GM12878 (cell line): ENCODE data around the gene PRKG1. TPM values are rescaled to one million over a fixed set of nuclear protein-coding genes. Genes with fewer than 3 reads are reported as not detected.

Experiments
- ATAC-seq: fragments of 200-7000 bp; cut with Tn5 transposase; 3 replicates; pipeline ENCODE4 v1.9.1; 2020; ENCODE audit warnings: mild to moderate bottlenecking, moderate library complexity
- BruUV-seq: library from RNA; stranded (reverse); fragments of 400-500 nt; replicated peaks from 2 replicates; lab custom pipeline; 2021; lab: Mats Ljungman, UMichigan
- CTCF ChIA-PET: fragments of 300-600 bp; sonication (Branson Sonifier 250); formaldehyde crosslinking; extraction: SDS; loops from one replicate; lab custom pipeline; 2021; ENCODE audit warnings: inconsistent platforms; lab: Yijun Ruan, JAX
- POLR2A ChIA-PET: fragments of 350-600 bp; formaldehyde crosslinking; extraction: SDS; loops from one replicate; lab custom pipeline; 2021; ENCODE audit warnings: inconsistent platforms; lab: Charles Lee
- RAD21 ChIA-PET: fragments of 300-600 bp; sonication (Branson Sonifier 250); formaldehyde crosslinking; loops from one replicate; lab custom pipeline; 2023; ENCODE audit warnings: antibody characterized with exemption; ENCODE audit not compliant: unreplicated experiment; lab: Charles Lee
- SMC1A ChIA-PET: fragments of 300-600 bp; sonication (Branson Sonifier 250); formaldehyde crosslinking; loops from one replicate; lab custom pipeline; 2023; ENCODE audit not compliant: unreplicated experiment, uncharacterized antibody; lab: Charles Lee
- DNase-seq: peaks from one replicate; pipeline ENCODE4 v3.0.0-alpha.2; 2011; ENCODE audit warnings: low read depth, low spot score
- FAIRE-seq: peaks from 3 replicates; lab custom pipeline; 2011; peaks lifted over from hg19 to GRCh38; lab: Jason Lieb, UNC
- H2AFZ ChIP-seq: 2 replicates; pipeline ENCODE4 v1.6.0; 2011; ENCODE audit warnings: low read depth, low read length, control low read depth; ENCODE audit not compliant: control insufficient read depth
- H3K27ac ChIP-seq: 2 replicates; pipeline ENCODE4 v1.5.1; 2011; ENCODE audit warnings: control low read depth; ENCODE audit not compliant: control insufficient read depth, insufficient read depth
- H3K27me3 ChIP-seq, 2 experiments: replicated peaks in 1 of 2; 2 replicates each; pipeline versions ENCODE4 v1.6.0 to v1.6.1; 2011; ENCODE audit warnings: low read length in 1 of 2; ENCODE audit not compliant: control insufficient read depth in 2 of 2, insufficient read depth in 2 of 2
- H3K36me3 ChIP-seq, 2 experiments: 2 replicates each; pipeline ENCODE4 v1.5.1; 2011; ENCODE audit warnings: low read length in 1 of 2; ENCODE audit not compliant: control insufficient read depth in 2 of 2, insufficient read depth in 2 of 2
- H3K4me1 ChIP-seq: 2 replicates; pipeline ENCODE4 v1.6.1; 2011; ENCODE audit warnings: mild to moderate bottlenecking, low read length, moderate library complexity, mixed read lengths; ENCODE audit not compliant: control insufficient read depth, insufficient read depth
- H3K4me2 ChIP-seq: 2 replicates; pipeline ENCODE4 v1.6.0; 2011; ENCODE audit warnings: control low read depth; ENCODE audit not compliant: control insufficient read depth, insufficient read depth
- H3K4me3 ChIP-seq: fragments of 200-600 bp; sonication (generic); 2 replicates; pipeline ENCODE4 v1.5.1; 2016
- H3K79me2 ChIP-seq: 2 replicates; pipeline ENCODE4 v1.6.0; 2011; ENCODE audit warnings: low read length; ENCODE audit not compliant: control insufficient read depth, insufficient read depth
- H3K9ac ChIP-seq: 2 replicates; pipeline ENCODE4 v1.8.0; 2011; ENCODE audit warnings: low read length, control low read depth, mixed read lengths; ENCODE audit not compliant: control insufficient read depth, insufficient read depth
- H3K9me3 ChIP-seq: replicated peaks from 3 replicates; pipeline ENCODE4 v1.5.1; 2011; ENCODE audit warnings: mild to moderate bottlenecking, low read length; ENCODE audit not compliant: control insufficient read depth, insufficient read depth
- H4K20me1 ChIP-seq: 2 replicates; pipeline ENCODE4 v1.6.0; 2011; ENCODE audit not compliant: control insufficient read depth, insufficient read depth
- EP300 ChIP-seq, 2 experiments: fragments of 150-350 bp in 1 of 2; IDR thresholded peaks; 2 replicates each; pipeline ENCODE4 v1.6.1; 2011 to 2012; ENCODE audit warnings: low read depth in 2 of 2, low read length in 2 of 2, borderline replicate concordance in 1 of 2, improper control_type of control experiment in 1 of 2, inconsistent platforms in 1 of 2; ENCODE audit not compliant: control insufficient read depth in 1 of 2
- MYB ChIP-seq: fragments of 150-350 bp; IDR thresholded peaks from 2 replicates; pipeline ENCODE4 v1.6.1; 2014; ENCODE audit warnings: mild to moderate bottlenecking, low read depth, low read length, borderline replicate concordance
- POLR2A ChIP-seq: IDR thresholded peaks from 2 replicates; pipeline ENCODE4 v1.6.1; 2011; ENCODE audit warnings: low read depth, mild to moderate bottlenecking, low read length
- POU2F2 ChIP-seq: IDR thresholded peaks from 3 replicates; pipeline ENCODE4 v1.6.1; 2011; ENCODE audit warnings: low read depth, mild to moderate bottlenecking, low read length, borderline replicate concordance
- SMAD5 ChIP-seq: IDR thresholded peaks from 2 replicates; pipeline ENCODE4 v1.6.1; 2016; ENCODE audit warnings: antibody characterized with exemption, low read depth
- WGBS: methylation state at CpG from one replicate; pipeline ENCODE4 v1.1.6; 2016; ENCODE audit warnings: low lambda C conversion rate; ENCODE audit not compliant: insufficient replicate concordance, insufficient coverage; ENCODE audit errors: missing lambda C conversion rate; 5-methylcytosine and 5-hydroxymethylcytosine counted together
- in situ Hi-C: fragments of 300-500 bp; cut with MboI; formaldehyde crosslinking; loops from 9 replicates; pipeline ENCODE4 v1.14.3; 2018; ENCODE audit warnings: mixed read lengths
- intact Hi-C: fragments of 100-400 bp; cut with micrococcal nuclease; formaldehyde crosslinking; loops from one replicate; pipeline ENCODE4 v1.14.2; 2022; ENCODE audit not compliant: unreplicated experiment
- polyA plus RNA-seq, 11 experiments: library from polyadenylated mRNA; depleted of rRNA in 4 of 11; unstranded in 6 of 11; stranded (reverse) in 5 of 11; fragments of >200 nt; fragmentation: Nextera tagmentation in 4 of 11; fragmentation: Illumina TruSeq in 1 of 11; extraction: Ambion mirVana in 4 of 11; extraction: Trizol in 1 of 11; gene quantifications; 1 replicate in 1 of 11; 2 replicates in 10 of 11; pipeline versions ENCODE4 v1.2.1 to v1.2.3, GENCODE V29; 2011 to 2016; ENCODE audit warnings: inconsistent platforms in 2 of 11, missing spikeins in 2 of 11, low read depth in 1 of 11
- total RNA-seq, 4 experiments: library from RNA; depleted of rRNA in 3 of 4; stranded (reverse); fragments of >200 nt in 3 of 4; fragmentation: Illumina TruSeq in 1 of 4; extraction: Trizol in 1 of 4; gene quantifications; 2 replicates each; pipeline versions ENCODE4 v1.2.1 to v1.2.3, GENCODE V29; 2013 to 2021
- TF ChIP-seq, protein P1 (sequence below): fragments of 450-650 bp; IDR thresholded peaks from 2 replicates; pipeline ENCODE4 v1.6.1; 2017; ENCODE audit warnings: mild to moderate bottlenecking, moderate library complexity
- TF ChIP-seq, protein P2 (sequence below): IDR thresholded peaks from 2 replicates; pipeline ENCODE4 v1.6.1; 2012; ENCODE audit warnings: mild to moderate bottlenecking, low read depth, low read length
- TF ChIP-seq, protein P3 (sequence below): IDR thresholded peaks from 2 replicates; pipeline ENCODE4 v1.6.1; 2012; ENCODE audit warnings: improper control_type of control experiment, low read depth, low read length; ENCODE audit not compliant: insufficient replicate concordance

PRKG1 gene
- total and polyA plus RNA-seq, 10 of the 15 experiments (the other 5 are each of a cell fraction or from before 2014, with no cell fraction given) = 0.04 to 0.05 TPM; not detected in 8

DNA sequence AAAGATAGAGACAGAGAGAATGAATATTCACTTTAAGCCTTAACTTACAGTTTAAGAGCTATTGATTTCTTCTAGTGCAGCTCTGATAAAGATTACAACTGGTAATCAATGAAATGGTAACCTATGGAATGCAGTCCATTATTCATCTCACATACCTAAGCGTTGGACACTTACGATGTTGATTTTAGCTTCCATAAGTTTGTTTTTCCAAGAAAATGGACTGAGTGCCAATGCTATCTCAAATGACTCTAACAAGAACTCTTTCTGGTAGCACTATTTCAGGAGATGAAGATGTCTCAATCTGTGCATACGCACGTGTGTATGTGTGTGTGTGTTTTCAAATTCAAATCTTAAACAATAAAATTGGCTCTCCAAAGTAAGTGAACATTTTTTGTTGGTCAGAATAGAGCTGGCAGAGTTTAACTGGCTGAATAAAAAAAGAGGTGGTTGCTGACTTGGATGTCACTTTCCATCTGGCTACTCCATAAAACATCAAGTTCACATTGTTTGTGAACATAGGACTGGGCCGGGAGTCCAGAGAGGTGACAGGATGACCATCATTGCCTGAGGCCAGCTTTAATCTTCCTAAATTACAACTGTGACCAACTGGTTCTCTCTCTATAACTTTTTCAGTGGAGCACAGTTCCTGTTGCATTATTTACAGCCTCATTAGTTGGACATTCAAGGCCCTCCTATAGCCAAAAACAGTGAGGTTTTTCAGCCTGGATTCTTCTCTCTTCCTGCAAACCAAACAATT, 732.0 kb downstream of the PRKG1 start (continued):
- no peak for TF ChIP-seq EP300 (IDR thresholded peaks at IDR 0.05; ENCODE audit: borderline replicate concordance in 1 of 2, control insufficient read depth in 1 of 2, low read depth in 2 of 2, low read length in 2 of 2)
- TF ChIP-seq POLR2A = no peak
- TF ChIP-seq MYB = no peak
- TF ChIP-seq, protein P1, sequence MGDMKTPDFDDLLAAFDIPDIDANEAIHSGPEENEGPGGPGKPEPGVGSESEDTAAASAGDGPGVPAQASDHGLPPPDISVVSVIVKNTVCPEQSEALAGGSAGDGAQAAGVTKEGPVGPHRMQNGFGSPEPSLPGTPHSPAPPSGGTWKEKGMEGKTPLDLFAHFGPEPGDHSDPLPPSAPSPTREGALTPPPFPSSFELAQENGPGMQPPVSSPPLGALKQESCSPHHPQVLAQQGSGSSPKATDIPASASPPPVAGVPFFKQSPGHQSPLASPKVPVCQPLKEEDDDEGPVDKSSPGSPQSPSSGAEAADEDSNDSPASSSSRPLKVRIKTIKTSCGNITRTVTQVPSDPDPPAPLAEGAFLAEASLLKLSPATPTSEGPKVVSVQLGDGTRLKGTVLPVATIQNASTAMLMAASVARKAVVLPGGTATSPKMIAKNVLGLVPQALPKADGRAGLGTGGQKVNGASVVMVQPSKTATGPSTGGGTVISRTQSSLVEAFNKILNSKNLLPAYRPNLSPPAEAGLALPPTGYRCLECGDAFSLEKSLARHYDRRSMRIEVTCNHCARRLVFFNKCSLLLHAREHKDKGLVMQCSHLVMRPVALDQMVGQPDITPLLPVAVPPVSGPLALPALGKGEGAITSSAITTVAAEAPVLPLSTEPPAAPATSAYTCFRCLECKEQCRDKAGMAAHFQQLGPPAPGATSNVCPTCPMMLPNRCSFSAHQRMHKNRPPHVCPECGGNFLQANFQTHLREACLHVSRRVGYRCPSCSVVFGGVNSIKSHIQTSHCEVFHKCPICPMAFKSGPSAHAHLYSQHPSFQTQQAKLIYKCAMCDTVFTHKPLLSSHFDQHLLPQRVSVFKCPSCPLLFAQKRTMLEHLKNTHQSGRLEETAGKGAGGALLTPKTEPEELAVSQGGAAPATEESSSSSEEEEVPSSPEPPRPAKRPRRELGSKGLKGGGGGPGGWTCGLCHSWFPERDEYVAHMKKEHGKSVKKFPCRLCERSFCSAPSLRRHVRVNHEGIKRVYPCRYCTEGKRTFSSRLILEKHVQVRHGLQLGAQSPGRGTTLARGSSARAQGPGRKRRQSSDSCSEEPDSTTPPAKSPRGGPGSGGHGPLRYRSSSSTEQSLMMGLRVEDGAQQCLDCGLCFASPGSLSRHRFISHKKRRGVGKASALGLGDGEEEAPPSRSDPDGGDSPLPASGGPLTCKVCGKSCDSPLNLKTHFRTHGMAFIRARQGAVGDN = no peak

DNA sequence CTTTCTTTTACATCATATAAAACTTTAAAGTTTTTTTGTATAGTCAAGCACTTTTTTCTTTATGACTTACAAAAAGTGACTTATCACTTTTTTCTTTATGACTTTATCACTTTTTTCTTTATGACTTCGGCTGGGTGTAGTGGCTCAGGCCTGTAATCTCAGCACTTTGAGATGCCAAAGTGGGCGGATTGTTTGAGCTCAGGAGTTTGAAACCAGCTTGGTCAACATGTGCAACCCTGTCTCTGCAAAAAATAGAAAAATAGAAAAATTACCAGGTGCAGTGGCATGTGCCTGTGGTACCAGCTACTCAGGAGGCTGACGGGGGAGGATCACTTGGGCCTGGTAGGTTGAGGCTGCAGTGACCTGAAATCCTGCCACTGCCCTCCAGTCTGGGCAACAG, 733.9 kb downstream of the PRKG1 start:
- no peak for DNase-seq
- ATAC-seq = no peak
- RAD21 ChIA-PET = no interaction called here
- in situ Hi-C loops = no loop called here
- H3K36me3 ChIP-seq = no peaks in the 10 kb centered on the region
- intact Hi-C loops = no loop called here
- no peak overlapping the region for H2AFZ ChIP-seq
- CTCF ChIA-PET = no interaction called here
- H3K4me3 ChIP-seq = no peak overlapping the region
- no peaks in the 10 kb centered on the region for H3K27me3 ChIP-seq
- no peak for FAIRE-seq
- H3K79me2 ChIP-seq = no peaks in the 10 kb centered on the region
- no peaks in the 10 kb centered on the region for H3K9me3 ChIP-seq
- no peak overlapping the region for H3K4me2 ChIP-seq
- no peak overlapping the region for H3K27ac ChIP-seq
- no peaks in the 10 kb centered on the region for H3K4me1 ChIP-seq
- POLR2A ChIA-PET = no interaction called here
- 27% methylated on average over 3 of the region's 3 CpGs for WGBS
- H4K20me1 ChIP-seq = no peaks in the 10 kb centered on the region
- no peak overlapping the region for H3K9ac ChIP-seq
- no TSS peak for BruUV-seq
- SMC1A ChIA-PET = no interaction called here
- no peak for TF ChIP-seq POU2F2
- TF ChIP-seq, protein P2, sequence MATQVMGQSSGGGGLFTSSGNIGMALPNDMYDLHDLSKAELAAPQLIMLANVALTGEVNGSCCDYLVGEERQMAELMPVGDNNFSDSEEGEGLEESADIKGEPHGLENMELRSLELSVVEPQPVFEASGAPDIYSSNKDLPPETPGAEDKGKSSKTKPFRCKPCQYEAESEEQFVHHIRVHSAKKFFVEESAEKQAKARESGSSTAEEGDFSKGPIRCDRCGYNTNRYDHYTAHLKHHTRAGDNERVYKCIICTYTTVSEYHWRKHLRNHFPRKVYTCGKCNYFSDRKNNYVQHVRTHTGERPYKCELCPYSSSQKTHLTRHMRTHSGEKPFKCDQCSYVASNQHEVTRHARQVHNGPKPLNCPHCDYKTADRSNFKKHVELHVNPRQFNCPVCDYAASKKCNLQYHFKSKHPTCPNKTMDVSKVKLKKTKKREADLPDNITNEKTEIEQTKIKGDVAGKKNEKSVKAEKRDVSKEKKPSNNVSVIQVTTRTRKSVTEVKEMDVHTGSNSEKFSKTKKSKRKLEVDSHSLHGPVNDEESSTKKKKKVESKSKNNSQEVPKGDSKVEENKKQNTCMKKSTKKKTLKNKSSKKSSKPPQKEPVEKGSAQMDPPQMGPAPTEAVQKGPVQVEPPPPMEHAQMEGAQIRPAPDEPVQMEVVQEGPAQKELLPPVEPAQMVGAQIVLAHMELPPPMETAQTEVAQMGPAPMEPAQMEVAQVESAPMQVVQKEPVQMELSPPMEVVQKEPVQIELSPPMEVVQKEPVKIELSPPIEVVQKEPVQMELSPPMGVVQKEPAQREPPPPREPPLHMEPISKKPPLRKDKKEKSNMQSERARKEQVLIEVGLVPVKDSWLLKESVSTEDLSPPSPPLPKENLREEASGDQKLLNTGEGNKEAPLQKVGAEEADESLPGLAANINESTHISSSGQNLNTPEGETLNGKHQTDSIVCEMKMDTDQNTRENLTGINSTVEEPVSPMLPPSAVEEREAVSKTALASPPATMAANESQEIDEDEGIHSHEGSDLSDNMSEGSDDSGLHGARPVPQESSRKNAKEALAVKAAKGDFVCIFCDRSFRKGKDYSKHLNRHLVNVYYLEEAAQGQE = no peak
- TF ChIP-seq, protein P3, sequence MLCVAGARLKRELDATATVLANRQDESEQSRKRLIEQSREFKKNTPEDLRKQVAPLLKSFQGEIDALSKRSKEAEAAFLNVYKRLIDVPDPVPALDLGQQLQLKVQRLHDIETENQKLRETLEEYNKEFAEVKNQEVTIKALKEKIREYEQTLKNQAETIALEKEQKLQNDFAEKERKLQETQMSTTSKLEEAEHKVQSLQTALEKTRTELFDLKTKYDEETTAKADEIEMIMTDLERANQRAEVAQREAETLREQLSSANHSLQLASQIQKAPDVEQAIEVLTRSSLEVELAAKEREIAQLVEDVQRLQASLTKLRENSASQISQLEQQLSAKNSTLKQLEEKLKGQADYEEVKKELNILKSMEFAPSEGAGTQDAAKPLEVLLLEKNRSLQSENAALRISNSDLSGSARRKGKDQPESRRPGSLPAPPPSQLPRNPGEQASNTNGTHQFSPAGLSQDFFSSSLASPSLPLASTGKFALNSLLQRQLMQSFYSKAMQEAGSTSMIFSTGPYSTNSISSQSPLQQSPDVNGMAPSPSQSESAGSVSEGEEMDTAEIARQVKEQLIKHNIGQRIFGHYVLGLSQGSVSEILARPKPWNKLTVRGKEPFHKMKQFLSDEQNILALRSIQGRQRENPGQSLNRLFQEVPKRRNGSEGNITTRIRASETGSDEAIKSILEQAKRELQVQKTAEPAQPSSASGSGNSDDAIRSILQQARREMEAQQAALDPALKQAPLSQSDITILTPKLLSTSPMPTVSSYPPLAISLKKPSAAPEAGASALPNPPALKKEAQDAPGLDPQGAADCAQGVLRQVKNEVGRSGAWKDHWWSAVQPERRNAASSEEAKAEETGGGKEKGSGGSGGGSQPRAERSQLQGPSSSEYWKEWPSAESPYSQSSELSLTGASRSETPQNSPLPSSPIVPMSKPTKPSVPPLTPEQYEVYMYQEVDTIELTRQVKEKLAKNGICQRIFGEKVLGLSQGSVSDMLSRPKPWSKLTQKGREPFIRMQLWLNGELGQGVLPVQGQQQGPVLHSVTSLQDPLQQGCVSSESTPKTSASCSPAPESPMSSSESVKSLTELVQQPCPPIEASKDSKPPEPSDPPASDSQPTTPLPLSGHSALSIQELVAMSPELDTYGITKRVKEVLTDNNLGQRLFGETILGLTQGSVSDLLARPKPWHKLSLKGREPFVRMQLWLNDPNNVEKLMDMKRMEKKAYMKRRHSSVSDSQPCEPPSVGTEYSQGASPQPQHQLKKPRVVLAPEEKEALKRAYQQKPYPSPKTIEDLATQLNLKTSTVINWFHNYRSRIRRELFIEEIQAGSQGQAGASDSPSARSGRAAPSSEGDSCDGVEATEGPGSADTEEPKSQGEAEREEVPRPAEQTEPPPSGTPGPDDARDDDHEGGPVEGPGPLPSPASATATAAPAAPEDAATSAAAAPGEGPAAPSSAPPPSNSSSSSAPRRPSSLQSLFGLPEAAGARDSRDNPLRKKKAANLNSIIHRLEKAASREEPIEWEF = no peak
- no peak for TF ChIP-seq SMAD5
